Thyroid gland (tissue), 4 donors: ENCODE data around the gene SCN11A.

Experiments
- POLR2A ChIP-seq, 2 donors: fragments of 450-650 bp; IDR thresholded peaks; one replicate each; pipeline ENCODE4 v1.6.1; 2017; ENCODE audit warnings: antibody characterized with exemption in 2 of 2, mild to moderate bottlenecking in 2 of 2, moderate library complexity in 1 of 2
- TF ChIP-seq, protein P1 (sequence below), 6 experiments: fragments of 200-600 bp in 3 of 6; fragments of 450-650 bp in 3 of 6; sonication (generic) in 3 of 6; IDR thresholded peaks; one replicate each; pipeline ENCODE4 v1.5.1; 2016 to 2019; ENCODE audit warnings: antibody characterized with exemption in 6 of 6, mild to moderate bottlenecking in 2 of 6, inconsistent platforms in 1 of 6, moderate library complexity in 1 of 6

DNA sequence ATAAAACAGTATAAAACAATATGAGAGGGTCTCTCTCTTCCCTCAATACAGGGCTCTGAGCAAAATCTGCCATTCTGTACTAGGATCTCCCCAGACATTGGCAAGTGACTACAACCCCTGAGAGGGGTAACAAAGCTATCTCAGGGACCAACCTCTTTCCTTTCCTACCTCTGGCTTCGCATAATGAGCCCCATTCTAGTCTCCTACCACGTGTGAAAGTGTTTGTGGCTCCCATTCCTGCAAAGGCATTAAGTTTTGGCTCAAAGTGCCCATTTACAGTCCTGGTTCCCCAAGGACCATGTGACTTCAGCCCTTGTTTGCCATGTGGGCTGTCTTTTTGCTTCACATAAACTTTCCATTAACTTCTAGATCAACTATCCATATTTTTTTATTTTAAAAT, 46.4 kb downstream of the SCN11A start:
- no peak for TF ChIP-seq POLR2A (IDR thresholded peaks at IDR 0.05)
- TF ChIP-seq, protein P1, sequence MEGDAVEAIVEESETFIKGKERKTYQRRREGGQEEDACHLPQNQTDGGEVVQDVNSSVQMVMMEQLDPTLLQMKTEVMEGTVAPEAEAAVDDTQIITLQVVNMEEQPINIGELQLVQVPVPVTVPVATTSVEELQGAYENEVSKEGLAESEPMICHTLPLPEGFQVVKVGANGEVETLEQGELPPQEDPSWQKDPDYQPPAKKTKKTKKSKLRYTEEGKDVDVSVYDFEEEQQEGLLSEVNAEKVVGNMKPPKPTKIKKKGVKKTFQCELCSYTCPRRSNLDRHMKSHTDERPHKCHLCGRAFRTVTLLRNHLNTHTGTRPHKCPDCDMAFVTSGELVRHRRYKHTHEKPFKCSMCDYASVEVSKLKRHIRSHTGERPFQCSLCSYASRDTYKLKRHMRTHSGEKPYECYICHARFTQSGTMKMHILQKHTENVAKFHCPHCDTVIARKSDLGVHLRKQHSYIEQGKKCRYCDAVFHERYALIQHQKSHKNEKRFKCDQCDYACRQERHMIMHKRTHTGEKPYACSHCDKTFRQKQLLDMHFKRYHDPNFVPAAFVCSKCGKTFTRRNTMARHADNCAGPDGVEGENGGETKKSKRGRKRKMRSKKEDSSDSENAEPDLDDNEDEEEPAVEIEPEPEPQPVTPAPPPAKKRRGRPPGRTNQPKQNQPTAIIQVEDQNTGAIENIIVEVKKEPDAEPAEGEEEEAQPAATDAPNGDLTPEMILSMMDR (IDR thresholded peaks at IDR 0.05), result no peak
